Transverse colon (tissue), 4 donors: Measurements from ENCODE around the gene UBQLN4. TPM values are rescaled to one million over a fixed set of nuclear protein-coding genes. Genes with fewer than 3 reads are reported as not detected.

ENCODE experiments used
- DNase-seq: peaks from one replicate; pipeline ENCODE4 v3.0.0-alpha.2; 2019
- H3K27ac ChIP-seq, 4 donors: fragments of 200-600 bp; sonication (generic); 2 replicates each; pipeline ENCODE4 v1.5.1; 2016 to 2018; ENCODE audit warnings: inconsistent platforms in 4 of 4
- H3K27me3 ChIP-seq: fragments of 200-600 bp; sonication (generic); 2 replicates; pipeline ENCODE4 v1.5.1; 2017; ENCODE audit warnings: inconsistent platforms
- H3K36me3 ChIP-seq, 4 donors: fragments of 200-600 bp; sonication (generic); 2 replicates each; pipeline ENCODE4 v1.5.1; 2017 to 2019; ENCODE audit warnings: inconsistent platforms in 4 of 4
- H3K4me1 ChIP-seq, 4 donors: fragments of 200-600 bp; sonication (generic); 2 replicates each; pipeline ENCODE4 v1.5.1; 2017 to 2020; ENCODE audit warnings: inconsistent platforms in 4 of 4
- H3K4me3 ChIP-seq, 4 donors: fragments of 200-600 bp; sonication (generic); 1 replicate in 1 of 4; 2 replicates in 3 of 4; pipeline versions ENCODE4 v1.5.1 to v1.6.1; 2017 to 2019; ENCODE audit warnings: inconsistent platforms in 4 of 4
- H3K9me3 ChIP-seq, 2 donors: fragments of 200-600 bp; sonication (generic); 2 replicates each; pipeline ENCODE4 v1.5.1; 2017 to 2019; ENCODE audit warnings: inconsistent platforms in 2 of 2
- EP300 ChIP-seq: sonication (generic); formaldehyde crosslinking; IDR thresholded peaks from one replicate; pipeline ENCODE4 v1.6.1; 2017; ENCODE audit warnings: antibody characterized with exemption, low read depth
- POLR2A ChIP-seq: fragments of 450-650 bp; IDR thresholded peaks from one replicate; pipeline ENCODE4 v1.6.1; 2016; ENCODE audit warnings: antibody characterized with exemption, mild to moderate bottlenecking, moderate library complexity
- POLR2AphosphoS5 ChIP-seq, 3 donors: sonication (generic); formaldehyde crosslinking; IDR thresholded peaks; one replicate each; pipeline ENCODE4 v1.6.1; 2016; ENCODE audit warnings: antibody characterized with exemption in 3 of 3
- WGBS, 2 donors: methylation state at CpG; one replicate each; pipeline ENCODE4 v1.1.5; 2018; ENCODE audit warnings: low coverage in 1 of 2; 5-methylcytosine and 5-hydroxymethylcytosine counted together
- in situ Hi-C, 4 donors: fragments of 200-750 bp; cut with MboI; loops; one replicate each; pipeline versions ENCODE4 v1.15.0 to v1.15.1; 2017; ENCODE audit warnings: low sequenced_read_pairs in 3 of 4, low pct_ligation_motif_present in 1 of 4, low pct_unique_long_range_greater_than_20kb in 1 of 4
- intact Hi-C: fragments of 100-400 bp; cut with DNase I; formaldehyde crosslinking; loops from one replicate; pipeline ENCODE4 v1.15.1; 2023; ENCODE audit warnings: low total_unique reads
- total RNA-seq, 4 donors: library from RNA; depleted of rRNA; stranded (reverse); fragments of >200 nt; gene quantifications; one replicate each; pipeline ENCODE4 v1.1.0, GENCODE V29; 2016
- TF ChIP-seq, protein P1 (sequence below), 5 experiments: fragments of 200-600 bp in 3 of 5; fragments of 450-650 bp in 2 of 5; sonication (generic) in 3 of 5; IDR thresholded peaks; 1 replicate in 2 of 5; 2 replicates in 3 of 5; pipeline ENCODE4 v1.5.1; 2016 to 2017; ENCODE audit warnings: antibody characterized with exemption in 5 of 5, inconsistent platforms in 3 of 5, mild to moderate bottlenecking in 2 of 5, moderate library complexity in 1 of 5

Gene UBQLN4
- 10 to 100 TPM in 3 of 4 donors, 1 to 10 TPM in 1; 7.9 to 21.3 (median 16.1) TPM for total RNA-seq

DNA sequence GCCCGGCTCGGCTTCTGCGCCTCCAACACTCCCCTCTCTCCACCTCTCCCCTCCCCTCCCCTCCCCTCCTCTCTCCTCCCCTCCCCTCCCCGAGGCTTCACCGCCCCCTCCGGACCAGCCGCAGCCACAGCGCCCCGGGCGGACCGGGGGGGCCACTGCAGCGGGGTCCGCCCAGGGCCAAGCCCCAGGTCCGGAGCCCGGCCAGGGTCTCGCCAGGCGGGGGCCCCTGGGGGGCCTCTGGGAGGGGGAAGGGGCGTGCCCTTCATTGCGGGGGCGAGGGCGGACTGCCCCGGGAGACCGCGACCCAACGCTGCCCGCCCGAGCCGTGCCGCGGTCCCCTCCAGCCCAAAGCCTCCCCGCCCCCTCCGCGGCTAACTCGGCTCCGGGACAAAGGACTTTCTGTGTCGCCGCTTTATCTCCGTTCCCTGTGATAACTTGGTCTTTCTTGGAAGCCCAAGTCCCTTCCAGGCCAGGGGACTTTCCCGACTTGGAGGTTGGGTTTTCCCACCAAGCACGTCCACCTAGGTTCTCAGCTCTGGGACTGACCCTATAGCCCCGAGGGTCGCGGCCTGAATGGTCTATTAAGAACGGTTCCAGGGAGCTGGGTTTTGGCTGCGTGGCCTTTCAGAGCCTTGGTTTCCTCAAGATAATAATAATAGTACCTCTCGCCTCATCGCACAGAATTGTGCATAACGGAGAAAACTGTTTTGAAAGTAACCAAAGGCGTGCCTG is at the start of gene UBQLN4:
TSS of gene UBQLN4 (minus strand) at position 31 of the 732 bp plus-strand sequence. CDS start 97 bp downstream, outside the sequence.
- in situ Hi-C loops, result no loop called here
- intact Hi-C loops, result no loop called here
- WGBS, 2 donors, result 1% methylated on average over 32 of the region's 49 CpGs; no CpG with 5 or more reads in 1 of the 2 donors

DNA sequence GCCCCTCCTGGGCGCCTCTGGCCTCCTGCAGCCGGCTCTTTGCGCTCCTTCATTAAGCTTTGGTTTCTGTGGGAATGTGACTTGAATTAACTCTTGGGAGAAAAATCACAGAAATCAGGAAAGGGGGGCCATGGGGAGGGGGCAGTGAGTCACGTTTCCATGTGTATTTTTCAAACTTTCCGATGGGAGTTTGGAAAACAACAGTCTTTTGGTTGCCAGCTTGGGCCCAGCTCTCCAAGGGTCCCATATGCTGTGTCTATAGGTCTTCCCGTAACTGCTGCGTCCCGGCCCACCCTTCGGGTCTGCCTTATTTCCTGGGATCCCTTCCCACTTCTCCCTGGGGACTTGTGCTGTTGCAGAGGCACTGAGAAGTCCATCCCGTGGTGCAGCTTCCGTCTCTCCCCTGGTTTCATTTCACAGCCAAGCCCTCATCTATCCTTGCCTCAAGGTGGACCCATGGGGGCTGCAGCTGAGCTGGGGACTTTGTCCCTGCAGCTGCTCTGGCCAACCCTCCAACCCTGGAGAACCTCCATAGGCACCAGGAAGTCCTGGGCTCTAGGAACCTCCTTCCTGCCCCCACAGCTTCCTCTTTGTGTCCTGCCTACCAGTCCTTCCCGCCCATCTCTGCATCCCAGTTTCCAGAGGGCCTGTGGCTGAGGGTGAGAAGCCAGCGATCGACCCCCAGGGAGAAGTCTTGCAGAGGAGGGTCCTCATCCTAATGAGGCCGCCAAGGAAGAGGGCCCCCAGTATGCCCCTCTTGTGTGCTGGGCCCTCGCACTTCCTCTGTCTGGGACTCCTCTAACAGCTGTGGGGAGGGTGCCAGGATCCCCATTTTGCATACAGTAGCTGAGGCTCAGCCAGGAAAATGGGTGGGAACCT is 49.3 kb upstream of the UBQLN4 start:
- Histone ChIP-seq H3K9me3 (no peaks in the 10 kb centered on the region), H3K4me3 (no peak overlapping the region), H3K27ac (peak overlapping the region; percentile 91 to 97 (median 94)), H3K4me1 (peaks cover 39 to 79% (median 64%) of the 10 kb centered on the region in 4 donors), H3K27me3 (no peaks in the 10 kb centered on the region), H3K36me3 (no peaks in the 10 kb centered on the region)
- TF ChIP-seq POLR2A (no peak), EP300 (no peak), POLR2AphosphoS5 (IDR thresholded peaks at IDR 0.05) (no peak)
- TF ChIP-seq, protein P1, sequence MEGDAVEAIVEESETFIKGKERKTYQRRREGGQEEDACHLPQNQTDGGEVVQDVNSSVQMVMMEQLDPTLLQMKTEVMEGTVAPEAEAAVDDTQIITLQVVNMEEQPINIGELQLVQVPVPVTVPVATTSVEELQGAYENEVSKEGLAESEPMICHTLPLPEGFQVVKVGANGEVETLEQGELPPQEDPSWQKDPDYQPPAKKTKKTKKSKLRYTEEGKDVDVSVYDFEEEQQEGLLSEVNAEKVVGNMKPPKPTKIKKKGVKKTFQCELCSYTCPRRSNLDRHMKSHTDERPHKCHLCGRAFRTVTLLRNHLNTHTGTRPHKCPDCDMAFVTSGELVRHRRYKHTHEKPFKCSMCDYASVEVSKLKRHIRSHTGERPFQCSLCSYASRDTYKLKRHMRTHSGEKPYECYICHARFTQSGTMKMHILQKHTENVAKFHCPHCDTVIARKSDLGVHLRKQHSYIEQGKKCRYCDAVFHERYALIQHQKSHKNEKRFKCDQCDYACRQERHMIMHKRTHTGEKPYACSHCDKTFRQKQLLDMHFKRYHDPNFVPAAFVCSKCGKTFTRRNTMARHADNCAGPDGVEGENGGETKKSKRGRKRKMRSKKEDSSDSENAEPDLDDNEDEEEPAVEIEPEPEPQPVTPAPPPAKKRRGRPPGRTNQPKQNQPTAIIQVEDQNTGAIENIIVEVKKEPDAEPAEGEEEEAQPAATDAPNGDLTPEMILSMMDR (IDR thresholded peaks at IDR 0.05), result no peak
- intact Hi-C loops (no loop called here), in situ Hi-C loops (no loop called here)
- DNase-seq, result no peak
- 55 to 77% methylated on average over 2 to 16 of the region's 16 CpGs for WGBS, 2 donors

More for the DNA sequence above, at the start of gene UBQLN4:
- TF ChIP-seq POLR2A (no peak), EP300 (no peak), POLR2AphosphoS5 (IDR thresholded peaks at IDR 0.05) (peak in 2 of 3 donors; percentile 24 to 47)
- TF ChIP-seq, protein P1 (IDR thresholded peaks at IDR 0.05), result peak; percentile 9 to 77 (median 65)
- H3K4me3 ChIP-seq, result peak within 1 kb of the TSS; percentile 73 to 96 (median 79)
- H3K36me3 ChIP-seq, result no peaks in the 10 kb centered on the region
- no peaks in the 10 kb centered on the region for H3K9me3 ChIP-seq
- peak within 1 kb of the TSS; percentile 95 to 98 (median 96) for H3K27ac ChIP-seq
- H3K4me1 ChIP-seq, result peaks cover 0 to 16% (median 10%) of the 10 kb centered on the region in 4 donors
- no peaks in the 10 kb centered on the region for H3K27me3 ChIP-seq
- peak; percentile 91 for DNase-seq

DNA sequence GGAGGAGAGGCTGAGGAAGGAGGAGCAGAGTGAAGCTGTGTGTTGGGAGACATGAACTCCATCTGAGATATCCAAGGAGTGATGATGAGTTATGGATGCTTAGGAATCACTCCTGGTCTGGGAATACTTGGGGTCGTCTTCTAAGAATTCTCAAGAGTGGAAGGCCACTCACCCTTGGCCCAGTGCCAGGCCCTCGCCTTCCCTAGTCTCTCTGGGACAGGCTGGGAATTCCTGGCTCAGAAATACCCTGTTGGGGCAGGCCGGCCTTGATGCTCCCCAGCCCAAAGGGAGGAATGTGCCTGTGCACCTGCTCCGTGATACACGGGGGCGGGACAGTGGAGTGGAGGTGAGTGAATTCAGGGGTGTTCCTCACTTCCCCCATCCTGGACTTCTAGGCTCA is 48.3 kb upstream of the UBQLN4 start:
- Histone ChIP-seq H3K27me3 (no peaks in the 10 kb centered on the region), H3K27ac (peak overlapping the region; percentile 91 to 97 (median 94)), H3K36me3 (no peaks in the 10 kb centered on the region), H3K9me3 (no peaks in the 10 kb centered on the region), H3K4me1 (peaks cover 41 to 80% (median 66%) of the 10 kb centered on the region in 4 donors), H3K4me3 (no peak overlapping the region)
- DNase-seq, result no peak
- intact Hi-C loops, result no loop called here
- in situ Hi-C loops, result no loop called here
- 69 to 80% methylated on average over 2 to 6 of the region's 6 CpGs for WGBS, 2 donors
- TF ChIP-seq, protein P1 (IDR thresholded peaks at IDR 0.05), result no peak
- no peak for TF ChIP-seq POLR2A
- TF ChIP-seq EP300, result no peak
- no peak for TF ChIP-seq POLR2AphosphoS5 (IDR thresholded peaks at IDR 0.05)
